WI38 (cell line): ENCODE results near the gene RPL12.

Experiments
- H3K4me3 ChIP-seq: 2 replicates; pipeline ENCODE4 v1.5.1; 2011; ENCODE audit warnings: low read depth, mild to moderate bottlenecking, control low read depth, low read length
- TF ChIP-seq, protein P1 (sequence below): IDR thresholded peaks from 2 replicates; pipeline ENCODE4 v1.5.1; 2012; ENCODE audit warnings: low read depth, mild to moderate bottlenecking, control low read depth, low read length

RPL12 gene

DNA sequence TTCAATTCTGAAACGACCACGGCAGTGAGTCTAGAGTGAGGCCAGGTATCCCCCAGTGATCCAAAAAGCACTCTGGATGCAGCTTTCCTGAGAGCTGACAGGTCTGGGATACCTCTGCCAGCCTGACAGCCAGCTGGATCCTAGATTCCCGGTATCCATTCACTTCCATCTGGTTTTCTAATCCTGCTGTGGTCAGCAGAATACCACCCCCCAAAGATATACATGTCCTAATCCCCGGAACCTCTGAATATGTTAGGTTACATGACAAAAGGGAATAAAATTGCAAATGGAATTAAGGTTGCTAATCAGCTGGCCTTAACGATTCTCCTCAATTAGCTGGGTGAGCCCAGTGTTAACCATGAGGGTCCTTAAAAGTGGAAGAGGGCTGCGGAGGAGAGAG, 28.4 kb downstream of the RPL12 start:
- peak overlapping the region; percentile 80 for H3K4me3 ChIP-seq
- TF ChIP-seq, protein P1, sequence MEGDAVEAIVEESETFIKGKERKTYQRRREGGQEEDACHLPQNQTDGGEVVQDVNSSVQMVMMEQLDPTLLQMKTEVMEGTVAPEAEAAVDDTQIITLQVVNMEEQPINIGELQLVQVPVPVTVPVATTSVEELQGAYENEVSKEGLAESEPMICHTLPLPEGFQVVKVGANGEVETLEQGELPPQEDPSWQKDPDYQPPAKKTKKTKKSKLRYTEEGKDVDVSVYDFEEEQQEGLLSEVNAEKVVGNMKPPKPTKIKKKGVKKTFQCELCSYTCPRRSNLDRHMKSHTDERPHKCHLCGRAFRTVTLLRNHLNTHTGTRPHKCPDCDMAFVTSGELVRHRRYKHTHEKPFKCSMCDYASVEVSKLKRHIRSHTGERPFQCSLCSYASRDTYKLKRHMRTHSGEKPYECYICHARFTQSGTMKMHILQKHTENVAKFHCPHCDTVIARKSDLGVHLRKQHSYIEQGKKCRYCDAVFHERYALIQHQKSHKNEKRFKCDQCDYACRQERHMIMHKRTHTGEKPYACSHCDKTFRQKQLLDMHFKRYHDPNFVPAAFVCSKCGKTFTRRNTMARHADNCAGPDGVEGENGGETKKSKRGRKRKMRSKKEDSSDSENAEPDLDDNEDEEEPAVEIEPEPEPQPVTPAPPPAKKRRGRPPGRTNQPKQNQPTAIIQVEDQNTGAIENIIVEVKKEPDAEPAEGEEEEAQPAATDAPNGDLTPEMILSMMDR: no peak

DNA sequence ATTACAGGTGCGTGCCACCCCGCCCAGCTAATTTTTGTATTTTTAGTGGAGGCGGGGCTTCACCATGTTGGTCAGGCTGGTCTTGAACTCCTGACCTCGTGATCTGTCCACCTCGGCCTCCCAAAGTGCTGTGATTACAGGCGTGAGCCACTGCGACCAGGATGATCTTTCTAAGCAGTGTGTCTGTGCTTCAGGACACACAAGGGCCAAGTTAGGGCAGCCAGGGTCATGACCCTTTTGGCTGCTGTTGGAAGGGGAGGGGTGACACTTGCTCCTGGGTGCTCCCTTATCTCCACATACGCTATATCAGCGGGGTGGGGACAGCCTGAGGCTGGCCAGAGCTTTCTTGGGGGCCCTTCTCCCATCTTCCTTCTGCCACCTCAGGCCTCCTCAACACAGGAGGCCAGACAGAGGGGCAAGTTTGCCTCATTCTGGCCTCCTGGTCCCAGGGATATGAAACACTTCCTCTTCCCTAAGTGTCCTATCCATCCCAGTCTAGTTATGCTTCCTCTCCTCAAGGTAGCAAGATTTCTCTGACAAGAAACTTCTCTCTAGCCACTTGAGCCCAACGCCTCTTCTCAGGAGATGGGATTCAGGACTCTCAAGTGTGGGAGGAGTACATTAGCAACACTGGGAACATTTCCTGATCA, 28.9 kb downstream of the RPL12 start:
- H3K4me3 ChIP-seq: no peak overlapping the region
- TF ChIP-seq, protein P1: no peak

DNA sequence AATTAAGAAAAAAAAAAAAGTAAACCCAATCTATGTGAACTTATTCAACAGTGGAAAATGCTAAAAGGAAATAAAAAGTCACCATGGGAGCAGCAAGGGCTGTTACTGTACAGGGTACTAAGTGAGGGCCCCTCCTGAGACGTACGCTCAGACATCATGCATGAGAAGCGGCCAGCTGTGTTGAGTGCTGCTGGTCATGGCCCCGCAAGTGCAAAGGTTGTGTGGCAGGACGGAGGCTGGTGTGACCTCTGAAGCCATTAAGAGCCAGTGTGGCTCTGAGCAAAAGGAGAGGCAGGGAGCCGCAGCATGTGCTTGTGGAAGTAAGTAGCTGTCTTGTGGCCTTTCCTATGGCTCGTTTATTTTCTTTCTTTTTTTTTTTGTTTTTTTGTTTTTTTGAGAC, 30.1 kb downstream of the RPL12 start:
- TF ChIP-seq, protein P1: no peak
- no peak overlapping the region for H3K4me3 ChIP-seq

DNA sequence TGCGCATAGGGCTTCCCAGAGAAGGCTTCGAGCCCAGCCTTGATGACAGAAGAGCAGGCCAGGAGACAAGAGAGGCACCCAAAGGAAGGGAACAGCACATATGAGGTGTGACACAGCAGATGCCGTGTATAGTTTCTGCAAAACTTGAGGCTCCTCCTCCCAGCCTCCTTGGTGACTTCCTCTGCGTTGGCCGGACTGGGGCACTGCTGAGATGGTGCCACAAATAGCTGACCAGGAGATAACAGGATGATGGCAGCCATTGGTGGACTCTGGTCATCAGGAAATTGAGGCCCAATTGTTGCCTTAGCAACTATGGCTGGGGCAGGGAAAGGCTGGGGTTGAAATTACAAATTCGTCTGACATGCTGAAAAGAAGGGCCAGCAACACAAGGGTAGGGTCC, 31.9 kb downstream of the RPL12 start:
- H3K4me3 ChIP-seq: no peak overlapping the region
- TF ChIP-seq, protein P1: no peak

DNA sequence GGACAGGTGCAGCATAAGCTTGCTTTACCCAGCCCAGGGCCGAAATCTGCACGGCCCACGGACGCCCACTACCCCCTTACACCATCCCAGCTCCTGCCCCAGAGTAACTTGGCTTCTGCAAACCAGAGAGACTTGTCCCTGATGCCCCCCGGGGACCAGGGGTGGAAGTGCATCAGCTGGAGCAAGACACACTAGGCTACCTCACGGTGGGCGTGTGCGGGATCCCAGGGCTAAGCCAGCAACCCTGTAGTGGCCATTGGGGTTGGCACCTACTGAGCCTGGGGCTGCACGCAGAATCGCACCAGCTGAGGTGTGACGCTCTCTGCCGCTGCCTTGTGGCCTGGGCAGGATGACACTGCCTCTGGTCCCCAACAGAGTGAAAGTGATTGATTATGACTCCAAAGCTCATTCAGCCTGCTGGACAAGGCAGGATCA, 33.2 kb downstream of the RPL12 start:
- H3K4me3 ChIP-seq: no peak overlapping the region
- TF ChIP-seq, protein P1: no peak

DNA sequence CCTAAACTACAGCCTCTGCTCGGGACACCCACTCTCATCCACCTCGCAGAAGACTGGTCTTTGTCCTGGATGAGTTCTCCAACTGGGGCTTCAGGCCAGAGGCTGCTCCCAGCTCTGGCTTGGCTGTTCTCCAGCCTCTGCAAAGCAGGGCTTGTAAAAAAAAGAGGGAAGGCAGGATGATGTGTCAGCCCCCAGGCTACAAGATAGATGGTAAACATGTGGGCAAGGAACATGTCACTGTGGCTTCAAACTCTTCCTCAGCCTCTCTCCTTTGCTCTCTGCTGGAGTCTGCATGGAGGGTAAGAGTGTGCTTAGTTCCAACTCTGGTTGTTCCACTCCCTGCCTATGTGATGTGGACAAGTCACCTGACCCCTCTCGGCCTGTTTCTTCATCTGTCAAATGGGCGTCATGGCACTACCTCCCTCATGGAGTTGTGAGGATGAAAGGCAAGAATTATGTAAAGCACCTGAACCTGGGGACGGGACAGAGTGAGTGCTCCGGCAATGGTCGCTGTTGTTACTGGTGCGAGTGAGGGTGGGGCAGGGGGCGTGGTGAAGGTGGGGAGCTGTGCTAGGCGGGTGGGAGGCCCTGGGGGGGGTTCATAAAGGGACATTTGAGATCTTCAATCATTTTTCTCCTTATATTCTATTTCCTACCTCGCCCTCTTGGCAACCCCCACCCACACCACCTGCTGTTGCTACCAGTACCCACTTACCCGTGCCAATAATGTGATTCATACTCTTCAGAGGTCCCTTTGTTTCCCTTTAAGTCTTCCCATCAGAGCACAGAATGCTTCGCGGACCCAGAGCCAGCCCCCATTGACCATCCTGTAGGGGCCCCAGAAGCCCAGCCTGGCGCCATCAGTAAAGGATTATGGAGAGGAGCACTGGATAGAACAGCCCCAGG, 33.8 kb downstream of the RPL12 start:
- TF ChIP-seq, protein P1: no peak
- H3K4me3 ChIP-seq: no peak overlapping the region

DNA sequence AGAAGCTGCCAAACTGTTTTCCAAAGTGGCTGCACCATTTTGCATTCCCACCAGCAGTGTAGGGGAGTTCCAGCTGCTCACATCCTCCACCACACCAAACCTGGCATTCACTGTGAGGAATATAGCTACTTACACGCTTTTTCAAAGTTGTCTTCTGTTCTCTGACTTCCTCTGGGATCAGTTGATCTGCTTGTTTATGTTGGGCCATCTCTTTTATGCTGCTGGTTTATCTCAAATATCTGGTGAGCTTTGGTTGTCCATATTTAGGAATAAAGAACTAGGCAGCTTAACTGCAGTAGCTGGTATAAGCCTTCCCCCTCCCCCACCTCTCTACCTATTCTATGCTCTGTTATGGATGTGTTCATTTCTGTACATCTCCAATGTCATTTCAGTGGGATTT, 35.5 kb downstream of the RPL12 start:
- no peak overlapping the region for H3K4me3 ChIP-seq
- TF ChIP-seq, protein P1: no peak
